Hepatocyte (in vitro differentiated cells): ENCODE measurements around the gene SWAP70.

ENCODE experiments used
- EZH2 ChIP-seq: fragments of 200-600 bp; sonication (generic); IDR thresholded peaks from 2 replicates; pipeline ENCODE4 v1.6.1; 2016; ENCODE audit warnings: antibody characterized with exemption, mild to moderate bottlenecking, borderline replicate concordance
- EZH2phosphoT487 ChIP-seq: fragments of 200-600 bp; sonication (generic); IDR thresholded peaks from one replicate; pipeline ENCODE4 v1.6.1; 2018; ENCODE audit warnings: antibody characterized with exemption, mild to moderate bottlenecking, low read depth, moderate library complexity; ENCODE audit not compliant: unreplicated experiment, severe bottlenecking
- TF ChIP-seq, protein P1 (sequence below): fragments of 200-600 bp; sonication (generic); IDR thresholded peaks from 2 replicates; pipeline ENCODE4 v1.5.1; 2016; ENCODE audit warnings: antibody characterized with exemption, mild to moderate bottlenecking; ENCODE audit not compliant: poor library complexity

DNA sequence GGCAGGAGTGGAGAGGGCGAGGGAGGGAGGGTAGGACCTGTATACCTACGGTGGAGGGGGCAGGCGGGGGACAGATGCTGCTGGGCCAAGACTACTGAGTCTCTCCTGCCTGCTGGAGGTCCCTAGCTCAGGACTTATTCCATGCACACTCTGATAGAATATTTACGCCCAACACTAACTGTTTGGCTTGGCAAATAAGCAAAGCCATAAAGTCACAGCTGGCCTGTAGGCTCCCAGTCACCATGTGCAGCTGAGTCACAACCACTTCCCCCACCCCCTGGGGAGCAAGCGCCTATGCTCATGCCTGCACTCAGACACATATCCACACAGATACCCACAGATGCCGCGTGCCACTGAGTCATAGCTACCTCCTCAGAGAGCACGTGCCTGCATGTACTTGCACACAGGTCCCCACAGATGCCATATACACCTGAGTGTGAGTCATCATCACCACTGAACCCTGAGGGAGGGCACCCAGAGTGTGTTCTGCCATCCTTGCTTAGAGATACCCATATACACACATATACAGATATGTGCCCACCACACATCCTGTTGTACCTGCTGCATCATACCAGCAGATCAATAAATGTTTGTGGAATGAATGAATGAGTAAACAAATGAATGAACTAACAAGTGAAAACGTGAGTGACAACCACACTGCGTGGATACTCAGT lies 95.8 kb downstream of the SWAP70 start:
- TF ChIP-seq, protein P1, sequence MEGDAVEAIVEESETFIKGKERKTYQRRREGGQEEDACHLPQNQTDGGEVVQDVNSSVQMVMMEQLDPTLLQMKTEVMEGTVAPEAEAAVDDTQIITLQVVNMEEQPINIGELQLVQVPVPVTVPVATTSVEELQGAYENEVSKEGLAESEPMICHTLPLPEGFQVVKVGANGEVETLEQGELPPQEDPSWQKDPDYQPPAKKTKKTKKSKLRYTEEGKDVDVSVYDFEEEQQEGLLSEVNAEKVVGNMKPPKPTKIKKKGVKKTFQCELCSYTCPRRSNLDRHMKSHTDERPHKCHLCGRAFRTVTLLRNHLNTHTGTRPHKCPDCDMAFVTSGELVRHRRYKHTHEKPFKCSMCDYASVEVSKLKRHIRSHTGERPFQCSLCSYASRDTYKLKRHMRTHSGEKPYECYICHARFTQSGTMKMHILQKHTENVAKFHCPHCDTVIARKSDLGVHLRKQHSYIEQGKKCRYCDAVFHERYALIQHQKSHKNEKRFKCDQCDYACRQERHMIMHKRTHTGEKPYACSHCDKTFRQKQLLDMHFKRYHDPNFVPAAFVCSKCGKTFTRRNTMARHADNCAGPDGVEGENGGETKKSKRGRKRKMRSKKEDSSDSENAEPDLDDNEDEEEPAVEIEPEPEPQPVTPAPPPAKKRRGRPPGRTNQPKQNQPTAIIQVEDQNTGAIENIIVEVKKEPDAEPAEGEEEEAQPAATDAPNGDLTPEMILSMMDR: no peak
- TF ChIP-seq EZH2phosphoT487: no peak
- no peak for TF ChIP-seq EZH2
